ENCODE results near the gene PITPNM3. TPM values are rescaled to one million over a fixed set of nuclear protein-coding genes. Genes with fewer than 3 reads are reported as not detected.

The PITPNM3 gene
- total RNA-seq, 1 donor from 2014 or later, result 1.3 TPM

GRCh38 chr17:6458460-6458950 is 97.8 kb downstream of the PITPNM3 start:
- no peak overlapping the region for H3K4me3 ChIP-seq (ENCODE audit: low read depth, low read length)
- DNase-seq (ENCODE audit: low read depth), result no peak
- no peak for TF ChIP-seq CTCF (conservative IDR thresholded peaks at IDR 0.05; ENCODE audit: low read depth, low read length)

GRCh38 chr17:6457688-6458459 is 98.5 kb downstream of the PITPNM3 start:
- TF ChIP-seq CTCF (conservative IDR thresholded peaks at IDR 0.05; ENCODE audit: low read depth, low read length), result no peak
- no peak overlapping the region for H3K4me3 ChIP-seq (ENCODE audit: low read depth, low read length)
- DNase-seq (ENCODE audit: low read depth), result no peak

GRCh38 chr17:6456914-6457687 is 99.3 kb downstream of the PITPNM3 start:
- DNase-seq (ENCODE audit: low read depth), result no peak

GRCh38 chr17:6456321-6456720 is 100.0 kb downstream of the PITPNM3 start:
- DNase-seq (ENCODE audit: low read depth), result no peak
- no peak for TF ChIP-seq CTCF (conservative IDR thresholded peaks at IDR 0.05; ENCODE audit: low read depth, low read length)

More at GRCh38 chr17:6456914-6457687, 99.3 kb downstream of the PITPNM3 start:
- TF ChIP-seq CTCF (conservative IDR thresholded peaks at IDR 0.05; ENCODE audit: low read depth, low read length), result no peak
- H3K4me3 ChIP-seq (ENCODE audit: low read depth, low read length), result no peak overlapping the region

GRCh38 chr17:6455321-6455705 is 101.0 kb downstream of the PITPNM3 start:
- no peak for DNase-seq (ENCODE audit: low read depth)
- no peak for TF ChIP-seq CTCF (conservative IDR thresholded peaks at IDR 0.05; ENCODE audit: low read depth, low read length)
- peak overlapping the region; percentile 27 for H3K4me3 ChIP-seq (ENCODE audit: low read depth, low read length)

More at GRCh38 chr17:6456321-6456720, 100.0 kb downstream of the PITPNM3 start:
- no peak overlapping the region for H3K4me3 ChIP-seq (ENCODE audit: low read depth, low read length)

GRCh38 chr17:6454495-6455320 is 101.6 kb downstream of the PITPNM3 start:
- peak overlapping the region; percentile 27 for H3K4me3 ChIP-seq (ENCODE audit: low read depth, low read length)
- no peak for TF ChIP-seq CTCF (conservative IDR thresholded peaks at IDR 0.05; ENCODE audit: low read depth, low read length)
- DNase-seq (ENCODE audit: low read depth), result no peak
